GM19455 (cell line): ENCODE measurements around the gene CACNG3.

ENCODE experiments used
- ATAC-seq: cut with Tn5 transposase; IDR thresholded peaks from one replicate; pipeline ENCODE4 v1.9.1; 2021; ENCODE audit not compliant: unreplicated experiment

Gene CACNG3

GRCh38 chr16:24381470-24382118 is 125.5 kb downstream of the CACNG3 start:
- no peak for ATAC-seq

- ATAC-seq = no peak
Observed at GRCh38 chr16:24382762-24383407, 126.8 kb downstream of the CACNG3 start.

- no peak for ATAC-seq
Observed at GRCh38 chr16:24394341-24394740, 138.2 kb downstream of the CACNG3 start.

- ATAC-seq = no peak
Observed at GRCh38 chr16:24396350-24397271, 140.5 kb downstream of the CACNG3 start.

- ATAC-seq = no peak
Observed at GRCh38 chr16:24409045-24409444, 152.9 kb downstream of the CACNG3 start.
